ENCODE measurements around the gene BPIFB3.

DNA sequence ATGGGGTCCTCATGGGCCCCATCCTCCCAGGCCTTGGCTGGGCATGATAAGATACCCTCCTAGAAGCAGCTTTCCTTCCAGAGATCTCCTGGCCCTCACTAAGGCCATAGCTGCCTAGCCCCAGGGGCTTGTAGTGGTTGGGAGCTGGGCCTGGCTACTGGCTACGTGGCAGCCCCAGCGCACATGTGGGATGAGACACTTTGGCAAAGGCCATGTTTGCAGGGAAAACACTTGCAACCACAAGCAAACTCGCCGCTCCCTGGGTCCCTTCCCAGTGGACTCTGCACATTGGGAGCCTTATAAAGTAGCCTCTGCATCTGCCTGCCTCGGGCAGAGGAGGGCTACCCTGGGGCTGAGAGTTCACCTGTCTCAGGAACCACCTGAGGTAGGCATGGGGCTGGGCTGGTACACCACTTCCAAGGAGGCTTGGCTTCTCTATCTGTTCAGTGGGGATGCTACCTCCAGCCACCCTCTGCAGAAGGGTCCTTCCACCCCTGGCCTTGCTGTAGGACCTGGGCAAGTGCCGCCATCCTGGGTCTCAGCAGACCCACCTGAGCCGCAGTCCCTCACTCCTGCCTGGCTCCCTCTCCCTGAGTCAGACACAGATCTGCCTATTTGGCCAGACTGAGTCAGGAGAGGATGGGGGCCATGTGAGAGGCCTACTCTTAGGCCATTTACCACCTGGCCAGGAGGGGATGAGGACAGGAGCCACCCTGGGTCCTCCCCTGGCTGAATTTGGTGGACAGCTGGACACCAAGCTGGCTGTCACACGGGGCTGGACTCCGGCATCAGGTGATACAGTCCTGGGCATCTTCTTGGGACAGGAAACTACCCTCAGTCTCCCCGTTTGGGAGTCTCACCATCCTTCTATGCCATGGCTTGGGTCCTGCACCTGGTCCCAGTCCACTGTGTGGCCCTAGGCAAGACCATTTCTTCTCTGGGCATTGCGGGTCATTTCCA, 46.0 kb upstream of the BPIFB3 start, which contains the start of gene BPIFB2:
- TF ChIP-seq, protein P1, sequence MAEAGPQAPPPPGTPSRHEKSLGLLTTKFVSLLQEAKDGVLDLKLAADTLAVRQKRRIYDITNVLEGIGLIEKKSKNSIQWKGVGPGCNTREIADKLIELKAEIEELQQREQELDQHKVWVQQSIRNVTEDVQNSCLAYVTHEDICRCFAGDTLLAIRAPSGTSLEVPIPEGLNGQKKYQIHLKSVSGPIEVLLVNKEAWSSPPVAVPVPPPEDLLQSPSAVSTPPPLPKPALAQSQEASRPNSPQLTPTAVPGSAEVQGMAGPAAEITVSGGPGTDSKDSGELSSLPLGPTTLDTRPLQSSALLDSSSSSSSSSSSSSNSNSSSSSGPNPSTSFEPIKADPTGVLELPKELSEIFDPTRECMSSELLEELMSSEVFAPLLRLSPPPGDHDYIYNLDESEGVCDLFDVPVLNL (CRISPR knock-in tag; IDR thresholded peaks at IDR 0.05; ENCODE audit: borderline replicate concordance, low read depth): no peak
- TF ChIP-seq IRF2 (CRISPR knock-in tag; IDR thresholded peaks at IDR 0.05; ENCODE audit: borderline replicate concordance, low read depth) (no peak), ZBTB21 (CRISPR knock-in tag; IDR thresholded peaks at IDR 0.05; ENCODE audit: borderline replicate concordance) (no peak), NR3C1 (CRISPR knock-in tag; conservative IDR thresholded peaks at IDR 0.05; ENCODE audit: low read depth) (no peak), ZNF138 (CRISPR knock-in tag; conservative IDR thresholded peaks at IDR 0.05) (no peak), NFYB (CRISPR knock-in tag; conservative IDR thresholded peaks at IDR 0.05; ENCODE audit: low read depth) (no peak), EMX1 (CRISPR knock-in tag; IDR thresholded peaks at IDR 0.05) (no peak), CREB1 (CRISPR knock-in tag; IDR thresholded peaks at IDR 0.05) (no peak)
- TF ChIP-seq, protein P2, sequence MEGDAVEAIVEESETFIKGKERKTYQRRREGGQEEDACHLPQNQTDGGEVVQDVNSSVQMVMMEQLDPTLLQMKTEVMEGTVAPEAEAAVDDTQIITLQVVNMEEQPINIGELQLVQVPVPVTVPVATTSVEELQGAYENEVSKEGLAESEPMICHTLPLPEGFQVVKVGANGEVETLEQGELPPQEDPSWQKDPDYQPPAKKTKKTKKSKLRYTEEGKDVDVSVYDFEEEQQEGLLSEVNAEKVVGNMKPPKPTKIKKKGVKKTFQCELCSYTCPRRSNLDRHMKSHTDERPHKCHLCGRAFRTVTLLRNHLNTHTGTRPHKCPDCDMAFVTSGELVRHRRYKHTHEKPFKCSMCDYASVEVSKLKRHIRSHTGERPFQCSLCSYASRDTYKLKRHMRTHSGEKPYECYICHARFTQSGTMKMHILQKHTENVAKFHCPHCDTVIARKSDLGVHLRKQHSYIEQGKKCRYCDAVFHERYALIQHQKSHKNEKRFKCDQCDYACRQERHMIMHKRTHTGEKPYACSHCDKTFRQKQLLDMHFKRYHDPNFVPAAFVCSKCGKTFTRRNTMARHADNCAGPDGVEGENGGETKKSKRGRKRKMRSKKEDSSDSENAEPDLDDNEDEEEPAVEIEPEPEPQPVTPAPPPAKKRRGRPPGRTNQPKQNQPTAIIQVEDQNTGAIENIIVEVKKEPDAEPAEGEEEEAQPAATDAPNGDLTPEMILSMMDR (IDR thresholded peaks at IDR 0.05): no peak
- TF ChIP-seq, protein P3, sequence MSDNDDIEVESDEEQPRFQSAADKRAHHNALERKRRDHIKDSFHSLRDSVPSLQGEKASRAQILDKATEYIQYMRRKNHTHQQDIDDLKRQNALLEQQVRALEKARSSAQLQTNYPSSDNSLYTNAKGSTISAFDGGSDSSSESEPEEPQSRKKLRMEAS (CRISPR knock-in tag; IDR thresholded peaks at IDR 0.05): no peak
- TF ChIP-seq, protein P4, sequence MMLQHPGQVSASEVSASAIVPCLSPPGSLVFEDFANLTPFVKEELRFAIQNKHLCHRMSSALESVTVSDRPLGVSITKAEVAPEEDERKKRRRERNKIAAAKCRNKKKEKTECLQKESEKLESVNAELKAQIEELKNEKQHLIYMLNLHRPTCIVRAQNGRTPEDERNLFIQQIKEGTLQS (CRISPR knock-in tag; conservative IDR thresholded peaks at IDR 0.05): no peak
- TF ChIP-seq, protein P5, sequence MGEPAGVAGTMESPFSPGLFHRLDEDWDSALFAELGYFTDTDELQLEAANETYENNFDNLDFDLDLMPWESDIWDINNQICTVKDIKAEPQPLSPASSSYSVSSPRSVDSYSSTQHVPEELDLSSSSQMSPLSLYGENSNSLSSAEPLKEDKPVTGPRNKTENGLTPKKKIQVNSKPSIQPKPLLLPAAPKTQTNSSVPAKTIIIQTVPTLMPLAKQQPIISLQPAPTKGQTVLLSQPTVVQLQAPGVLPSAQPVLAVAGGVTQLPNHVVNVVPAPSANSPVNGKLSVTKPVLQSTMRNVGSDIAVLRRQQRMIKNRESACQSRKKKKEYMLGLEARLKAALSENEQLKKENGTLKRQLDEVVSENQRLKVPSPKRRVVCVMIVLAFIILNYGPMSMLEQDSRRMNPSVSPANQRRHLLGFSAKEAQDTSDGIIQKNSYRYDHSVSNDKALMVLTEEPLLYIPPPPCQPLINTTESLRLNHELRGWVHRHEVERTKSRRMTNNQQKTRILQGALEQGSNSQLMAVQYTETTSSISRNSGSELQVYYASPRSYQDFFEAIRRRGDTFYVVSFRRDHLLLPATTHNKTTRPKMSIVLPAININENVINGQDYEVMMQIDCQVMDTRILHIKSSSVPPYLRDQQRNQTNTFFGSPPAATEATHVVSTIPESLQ (CRISPR knock-in tag; IDR thresholded peaks at IDR 0.05): no peak
- TF ChIP-seq, protein P6, sequence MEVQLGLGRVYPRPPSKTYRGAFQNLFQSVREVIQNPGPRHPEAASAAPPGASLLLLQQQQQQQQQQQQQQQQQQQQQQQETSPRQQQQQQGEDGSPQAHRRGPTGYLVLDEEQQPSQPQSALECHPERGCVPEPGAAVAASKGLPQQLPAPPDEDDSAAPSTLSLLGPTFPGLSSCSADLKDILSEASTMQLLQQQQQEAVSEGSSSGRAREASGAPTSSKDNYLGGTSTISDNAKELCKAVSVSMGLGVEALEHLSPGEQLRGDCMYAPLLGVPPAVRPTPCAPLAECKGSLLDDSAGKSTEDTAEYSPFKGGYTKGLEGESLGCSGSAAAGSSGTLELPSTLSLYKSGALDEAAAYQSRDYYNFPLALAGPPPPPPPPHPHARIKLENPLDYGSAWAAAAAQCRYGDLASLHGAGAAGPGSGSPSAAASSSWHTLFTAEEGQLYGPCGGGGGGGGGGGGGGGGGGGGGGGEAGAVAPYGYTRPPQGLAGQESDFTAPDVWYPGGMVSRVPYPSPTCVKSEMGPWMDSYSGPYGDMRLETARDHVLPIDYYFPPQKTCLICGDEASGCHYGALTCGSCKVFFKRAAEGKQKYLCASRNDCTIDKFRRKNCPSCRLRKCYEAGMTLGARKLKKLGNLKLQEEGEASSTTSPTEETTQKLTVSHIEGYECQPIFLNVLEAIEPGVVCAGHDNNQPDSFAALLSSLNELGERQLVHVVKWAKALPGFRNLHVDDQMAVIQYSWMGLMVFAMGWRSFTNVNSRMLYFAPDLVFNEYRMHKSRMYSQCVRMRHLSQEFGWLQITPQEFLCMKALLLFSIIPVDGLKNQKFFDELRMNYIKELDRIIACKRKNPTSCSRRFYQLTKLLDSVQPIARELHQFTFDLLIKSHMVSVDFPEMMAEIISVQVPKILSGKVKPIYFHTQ (CRISPR knock-in tag; IDR thresholded peaks at IDR 0.05): no peak
- TF ChIP-seq, protein P7, sequence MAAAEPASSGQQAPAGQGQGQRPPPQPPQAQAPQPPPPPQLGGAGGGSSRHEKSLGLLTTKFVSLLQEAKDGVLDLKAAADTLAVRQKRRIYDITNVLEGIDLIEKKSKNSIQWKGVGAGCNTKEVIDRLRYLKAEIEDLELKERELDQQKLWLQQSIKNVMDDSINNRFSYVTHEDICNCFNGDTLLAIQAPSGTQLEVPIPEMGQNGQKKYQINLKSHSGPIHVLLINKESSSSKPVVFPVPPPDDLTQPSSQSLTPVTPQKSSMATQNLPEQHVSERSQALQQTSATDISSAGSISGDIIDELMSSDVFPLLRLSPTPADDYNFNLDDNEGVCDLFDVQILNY (CRISPR knock-in tag; IDR thresholded peaks at IDR 0.05): no peak

All from WTC11 (cell line).